BLaER1 (cell line): ENCODE measurements around the gene BMP8B.

Experiments
- H3K27ac ChIP-seq: shearing (Covaris generic); formaldehyde crosslinking; 2 replicates; pipeline ENCODE4 v1.8.1; 2022
- H3K27me3 ChIP-seq: shearing (Covaris generic); formaldehyde crosslinking; 2 replicates; pipeline ENCODE4 v1.8.1; 2022
- H3K36me3 ChIP-seq: shearing (Covaris generic); formaldehyde crosslinking; 2 replicates; pipeline ENCODE4 v1.8.1; 2022
- H3K4me1 ChIP-seq: shearing (Covaris generic); formaldehyde crosslinking; 2 replicates; pipeline ENCODE4 v1.8.1; 2022
- H3K4me2 ChIP-seq: shearing (Covaris generic); formaldehyde crosslinking; 2 replicates; pipeline ENCODE4 v1.8.1; 2022
- H3K4me3 ChIP-seq: shearing (Covaris generic); formaldehyde crosslinking; 2 replicates; pipeline ENCODE4 v1.8.1; 2022
- H3K9ac ChIP-seq: shearing (Covaris generic); formaldehyde crosslinking; 2 replicates; pipeline ENCODE4 v1.8.1; 2022
- H3K9me3 ChIP-seq: shearing (Covaris generic); formaldehyde crosslinking; 2 replicates; pipeline ENCODE4 v1.8.1; 2022
- H4K20me1 ChIP-seq: shearing (Covaris generic); formaldehyde crosslinking; 2 replicates; pipeline ENCODE4 v1.8.1; 2022
- Cebpa-rat ChIP-seq: shearing (Covaris generic); IDR thresholded peaks from 2 replicates; pipeline ENCODE4 v1.8.1; 2022

BMP8B gene

GRCh38 chr1:39735731-39736130 lies 52.9 kb downstream of the BMP8B start:
- no peak overlapping the region for H3K27ac ChIP-seq
- H3K9me3 ChIP-seq, result no peaks in the 10 kb centered on the region
- no peaks in the 10 kb centered on the region for H4K20me1 ChIP-seq
- peaks cover 28% of the 10 kb centered on the region for H3K4me1 ChIP-seq
- no peak overlapping the region for H3K4me3 ChIP-seq
- H3K4me2 ChIP-seq, result no peak overlapping the region
- H3K36me3 ChIP-seq, result 0 out of 2 replicates have a peak, but pooled peaks cover 2% of the 10 kb centered on the region
- no peaks in the 10 kb centered on the region for H3K27me3 ChIP-seq
- no peak overlapping the region for H3K9ac ChIP-seq
- no peak for TF ChIP-seq Cebpa-rat

- Histone ChIP-seq H3K27ac (no peak overlapping the region), H4K20me1 (no peaks in the 10 kb centered on the region), H3K27me3 (peaks cover 3% of the 10 kb centered on the region), H3K9me3 (no peaks in the 10 kb centered on the region), H3K9ac (no peak overlapping the region), H3K36me3 (no peaks in the 10 kb centered on the region), H3K4me1 (peaks cover 6% of the 10 kb centered on the region), H3K4me2 (no peak overlapping the region), H3K4me3 (no peak overlapping the region)
- TF ChIP-seq Cebpa-rat, result no peak
Measured at GRCh38 chr1:39733161-39733560, 55.5 kb downstream of the BMP8B start.

DNA sequence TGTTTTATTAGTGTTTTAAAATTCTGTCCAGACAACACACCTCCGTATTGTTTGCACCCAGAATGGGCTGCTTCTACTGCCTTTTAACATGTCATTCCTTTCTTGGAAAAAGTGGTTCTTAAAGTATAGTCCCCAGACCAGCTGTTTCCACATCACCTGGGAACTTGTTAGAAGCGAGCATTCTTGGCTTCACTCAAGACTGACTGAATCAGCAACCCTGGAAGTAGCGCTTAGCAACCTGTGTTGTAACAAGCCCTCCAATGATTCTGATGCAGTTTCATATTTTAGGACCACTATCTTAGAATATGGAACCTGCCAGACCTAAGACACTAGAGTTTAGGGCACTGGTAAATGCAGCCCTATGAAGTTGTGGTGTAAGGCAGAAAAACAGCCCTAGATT lies 55.9 kb downstream of the BMP8B start:
- H4K20me1 ChIP-seq, result no peaks in the 10 kb centered on the region
- peaks cover 7% of the 10 kb centered on the region for H3K27me3 ChIP-seq
- peaks cover 4% of the 10 kb centered on the region for H3K4me1 ChIP-seq
- H3K36me3 ChIP-seq, result no peaks in the 10 kb centered on the region
- TF ChIP-seq Cebpa-rat, result no peak
- H3K4me2 ChIP-seq, result no peak overlapping the region
- H3K9me3 ChIP-seq, result no peaks in the 10 kb centered on the region
- no peak overlapping the region for H3K27ac ChIP-seq
- no peak overlapping the region for H3K9ac ChIP-seq
- H3K4me3 ChIP-seq, result no peak overlapping the region

DNA sequence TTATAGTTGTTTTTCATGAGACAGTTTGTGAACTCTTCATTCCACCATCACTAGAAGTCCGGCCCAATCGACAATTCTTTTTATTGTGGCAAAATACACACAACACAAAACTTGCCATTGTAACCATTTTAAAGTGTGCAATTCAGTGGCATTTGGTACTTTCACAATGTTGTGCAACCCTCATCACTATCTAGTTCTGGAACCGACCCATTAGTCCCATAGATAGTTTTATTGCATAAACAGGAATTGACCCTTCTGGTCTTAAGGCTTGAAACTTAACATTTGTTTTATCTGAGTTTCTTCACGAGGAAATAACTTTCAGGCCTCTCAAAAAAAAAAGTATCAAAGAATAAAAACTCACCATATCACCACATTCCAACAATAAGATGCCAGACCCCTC lies 58.8 kb downstream of the BMP8B start:
- no peak overlapping the region for H3K9ac ChIP-seq
- no peak overlapping the region for H3K27ac ChIP-seq
- no peak overlapping the region for H3K4me3 ChIP-seq
- no peak overlapping the region for H3K4me2 ChIP-seq
- H4K20me1 ChIP-seq, result no peaks in the 10 kb centered on the region
- TF ChIP-seq Cebpa-rat, result no peak
- no peaks in the 10 kb centered on the region for H3K36me3 ChIP-seq
- H3K9me3 ChIP-seq, result no peaks in the 10 kb centered on the region; the same call in 1 of the 2 replicates
- H3K4me1 ChIP-seq, result peaks cover 10% of the 10 kb centered on the region
- H3K27me3 ChIP-seq, result peaks cover 13% of the 10 kb centered on the region

GRCh38 chr1:39729030-39729429 lies 59.6 kb downstream of the BMP8B start:
- H3K4me1 ChIP-seq, result peaks cover 10% of the 10 kb centered on the region
- no peaks in the 10 kb centered on the region for H3K36me3 ChIP-seq
- peaks cover 13% of the 10 kb centered on the region for H3K27me3 ChIP-seq

DNA sequence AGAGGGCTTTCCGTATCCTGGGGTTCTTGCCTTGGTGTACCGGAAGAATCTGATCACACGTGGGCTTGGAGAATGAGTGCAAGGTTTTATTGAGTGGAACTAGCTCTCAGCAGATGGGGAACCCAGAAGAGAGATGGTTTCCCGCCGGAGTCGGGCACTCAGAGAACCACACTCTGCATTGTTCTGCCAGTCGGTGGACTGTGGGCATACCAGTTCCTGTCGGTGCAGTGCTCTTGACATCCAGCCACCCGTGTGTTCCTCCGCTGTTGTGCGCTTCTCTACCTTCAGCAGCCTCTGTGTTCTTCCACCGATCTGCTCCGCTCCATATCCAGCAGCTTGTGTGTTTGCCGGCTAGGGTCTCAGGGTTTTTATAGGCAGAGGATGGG lies 60.7 kb downstream of the BMP8B start:
- Histone ChIP-seq H3K9me3 (no peaks in the 10 kb centered on the region; the same call in 1 of the 2 replicates), H3K36me3 (no peaks in the 10 kb centered on the region), H3K27me3 (peaks cover 13% of the 10 kb centered on the region), H3K4me1 (peaks cover 10% of the 10 kb centered on the region), H4K20me1 (no peaks in the 10 kb centered on the region), H3K4me3 (no peak overlapping the region), H3K27ac (no peak overlapping the region), H3K9ac (no peak overlapping the region), H3K4me2 (peak overlapping the region; percentile 54)
- no peak for TF ChIP-seq Cebpa-rat

More at GRCh38 chr1:39729030-39729429, 59.6 kb downstream of the BMP8B start:
- Histone ChIP-seq H3K4me3 (no peak overlapping the region), H3K4me2 (no peak overlapping the region), H3K27ac (no peak overlapping the region), H4K20me1 (no peaks in the 10 kb centered on the region), H3K9me3 (no peaks in the 10 kb centered on the region; the same call in 1 of the 2 replicates), H3K9ac (no peak overlapping the region)
- no peak for TF ChIP-seq Cebpa-rat

DNA sequence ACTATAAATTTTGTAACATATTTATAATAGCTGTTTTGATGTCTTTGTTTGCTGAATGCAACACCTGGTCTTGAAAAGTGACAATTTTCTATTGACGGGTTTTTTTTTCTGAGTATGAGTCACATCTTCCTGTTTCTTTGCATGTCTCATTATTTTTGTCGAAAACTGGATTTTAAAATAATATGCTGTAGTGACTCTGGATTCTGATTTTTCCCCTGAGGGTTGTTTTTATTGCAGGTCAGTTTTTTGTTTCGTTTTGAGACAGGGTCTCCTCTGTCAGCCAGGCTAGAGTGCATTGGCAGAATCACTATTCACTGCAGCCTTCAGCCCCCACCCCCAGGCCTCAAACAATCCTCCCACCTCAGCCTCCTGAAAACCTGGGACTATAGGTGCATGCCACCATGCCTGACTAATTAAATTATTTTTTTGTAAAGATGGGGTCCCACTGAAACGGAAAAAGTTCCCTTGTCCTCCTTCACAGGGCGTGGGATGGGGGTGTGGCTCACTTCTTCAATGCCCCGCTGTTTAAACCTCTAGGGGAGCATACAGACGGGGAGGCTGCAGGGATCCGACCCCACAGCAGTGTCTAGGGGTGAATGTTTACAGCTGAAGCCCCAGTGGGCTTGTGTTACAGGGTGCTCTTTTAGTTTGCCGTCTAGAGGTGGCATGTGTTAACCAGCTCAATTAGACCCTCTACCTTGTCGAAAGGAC lies 61.3 kb downstream of the BMP8B start:
- no peak for TF ChIP-seq Cebpa-rat
- H3K4me3 ChIP-seq, result no peak overlapping the region
- H3K27me3 ChIP-seq, result peaks cover 13% of the 10 kb centered on the region
- peak overlapping the region; percentile 54 for H3K4me2 ChIP-seq
- H3K9me3 ChIP-seq, result no peaks in the 10 kb centered on the region; the same call in 1 of the 2 replicates
- no peaks in the 10 kb centered on the region for H3K36me3 ChIP-seq
- H3K27ac ChIP-seq, result no peak overlapping the region
- H3K9ac ChIP-seq, result no peak overlapping the region
- H3K4me1 ChIP-seq, result peaks cover 10% of the 10 kb centered on the region
- no peaks in the 10 kb centered on the region for H4K20me1 ChIP-seq

DNA sequence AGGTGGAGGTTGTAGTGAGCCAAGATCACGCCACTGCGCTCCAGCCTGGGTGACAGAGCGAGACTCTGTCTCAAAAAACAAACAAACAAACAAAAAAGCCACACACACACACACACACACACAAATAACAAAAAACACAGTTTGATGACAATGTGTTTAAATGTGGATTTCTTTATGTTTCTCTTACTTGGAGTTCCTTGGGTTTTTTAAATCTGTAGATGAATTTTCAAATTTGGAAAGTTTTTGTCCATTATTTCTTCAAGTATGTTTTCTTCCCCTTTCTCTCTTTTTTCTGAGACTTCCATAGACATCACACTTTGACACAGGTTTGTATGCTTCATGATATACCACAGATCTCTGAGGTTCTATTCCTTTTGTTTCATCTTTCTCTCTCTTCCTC lies 62.1 kb downstream of the BMP8B start:
- Histone ChIP-seq H4K20me1 (no peaks in the 10 kb centered on the region), H3K27me3 (peaks cover 13% of the 10 kb centered on the region), H3K4me2 (no peak overlapping the region), H3K27ac (no peak overlapping the region), H3K4me1 (peaks cover 10% of the 10 kb centered on the region), H3K36me3 (no peaks in the 10 kb centered on the region), H3K9ac (no peak overlapping the region), H3K4me3 (no peak overlapping the region), H3K9me3 (no peaks in the 10 kb centered on the region; the same call in 1 of the 2 replicates)
- TF ChIP-seq Cebpa-rat, result no peak

- no peak overlapping the region for H3K4me3 ChIP-seq
- TF ChIP-seq Cebpa-rat, result no peak
- no peak overlapping the region for H3K9ac ChIP-seq
- no peak overlapping the region for H3K4me2 ChIP-seq
- no peak overlapping the region for H3K27ac ChIP-seq
- H3K4me1 ChIP-seq, result peaks cover 5% of the 10 kb centered on the region
- no peaks in the 10 kb centered on the region for H3K36me3 ChIP-seq
- H3K27me3 ChIP-seq, result peaks cover 4% of the 10 kb centered on the region
- H4K20me1 ChIP-seq, result no peaks in the 10 kb centered on the region
- H3K9me3 ChIP-seq, result no peaks in the 10 kb centered on the region; the same call in 1 of the 2 replicates
Measured at GRCh38 chr1:39722495-39722894, 66.2 kb downstream of the BMP8B start.

- H3K9me3 ChIP-seq, result no peaks in the 10 kb centered on the region
- no peak overlapping the region for H3K27ac ChIP-seq
- H3K4me1 ChIP-seq, result no peaks in the 10 kb centered on the region; the same call in 1 of the 2 replicates
- H3K4me2 ChIP-seq, result no peak overlapping the region
- H3K4me3 ChIP-seq, result no peak overlapping the region
- no peaks in the 10 kb centered on the region for H3K27me3 ChIP-seq
- H3K36me3 ChIP-seq, result no peaks in the 10 kb centered on the region
- H3K9ac ChIP-seq, result no peak overlapping the region
- H4K20me1 ChIP-seq, result no peaks in the 10 kb centered on the region
- TF ChIP-seq Cebpa-rat, result no peak
Measured at GRCh38 chr1:39721664-39722063, 67.0 kb downstream of the BMP8B start.
